Left lung (tissue), 10 donors: Measurements from ENCODE around the gene SYNDIG1. TPM values are rescaled to one million over a fixed set of nuclear protein-coding genes. Genes with fewer than 3 reads are reported as not detected.

Experiments used
- ATAC-seq: fragments of 200-7000 bp; cut with Tn5 transposase; one replicate; pipeline ENCODE4 v1.9.1; 2020; ENCODE audit warnings: moderate library complexity
- DNase-seq, 4 donors: peaks; one replicate each; pipeline ENCODE4 v3.0.0-alpha.2; 2013 to 2020
- H3K27ac ChIP-seq, 2 donors: fragments of 200-600 bp; sonication (generic) in 1 of 2; one replicate each; pipeline versions ENCODE4 v1.5.0 to v1.8.0; 2020 to 2021
- H3K27me3 ChIP-seq, 2 donors: fragments of 200-600 bp; sonication (generic) in 1 of 2; one replicate each; pipeline versions ENCODE4 v1.5.0 to v1.8.0; 2020 to 2021
- H3K36me3 ChIP-seq, 2 donors: fragments of 200-600 bp; sonication (generic) in 1 of 2; one replicate each; pipeline versions ENCODE4 v1.5.0 to v1.8.0; 2020 to 2021
- H3K4me1 ChIP-seq, 2 donors: fragments of 200-600 bp; one replicate each; pipeline ENCODE4 v1.8.0; 2021
- H3K4me3 ChIP-seq, 2 donors: fragments of 200-600 bp; sonication (generic) in 1 of 2; one replicate each; pipeline versions ENCODE4 v1.5.0 to v1.8.0; 2020 to 2021; ENCODE audit warnings: mild to moderate bottlenecking in 1 of 2
- H3K9me3 ChIP-seq, 2 donors: fragments of 200-600 bp; sonication (generic) in 1 of 2; one replicate each; pipeline versions ENCODE4 v1.5.0 to v1.8.0; 2020 to 2021
- intact Hi-C, 2 donors: fragments of 100-400 bp; cut with DNase I; formaldehyde crosslinking; loops; one replicate each; pipeline versions ENCODE4 v1.11.2 to v1.14.2; 2022
- polyA plus RNA-seq, 6 donors: library from polyadenylated mRNA; unstranded; fragments of 120-200 nt; gene quantifications; one replicate each; pipeline ENCODE4 v1.2.1, GENCODE V29; 2013; ENCODE audit not compliant: insufficient read length in 6 of 6
- total RNA-seq, 2 donors: library from RNA; stranded (reverse); fragmentation: NEBNext Ultra II Directional; extraction: Animal tissue kit (Norgen Biotek cat#: 25700); gene quantifications; one replicate each; pipeline ENCODE4 v1.2.1, GENCODE V29; 2021
- TF ChIP-seq, protein P1 (sequence below), 2 donors: fragments of 200-600 bp; sonication (generic) in 1 of 2; IDR thresholded peaks; one replicate each; pipeline versions ENCODE4 v1.5.0 to v1.8.0; 2021; ENCODE audit warnings: antibody characterized with exemption in 2 of 2
- donor health status: DM: no; HTN: yes; CAD: no.
- donor health status: DM: no; HTN: no; CAD: no.

Gene SYNDIG1
- total and polyA plus RNA-seq, 8 donors: 1.3 to 7.8 (median 5.4) TPM

DNA sequence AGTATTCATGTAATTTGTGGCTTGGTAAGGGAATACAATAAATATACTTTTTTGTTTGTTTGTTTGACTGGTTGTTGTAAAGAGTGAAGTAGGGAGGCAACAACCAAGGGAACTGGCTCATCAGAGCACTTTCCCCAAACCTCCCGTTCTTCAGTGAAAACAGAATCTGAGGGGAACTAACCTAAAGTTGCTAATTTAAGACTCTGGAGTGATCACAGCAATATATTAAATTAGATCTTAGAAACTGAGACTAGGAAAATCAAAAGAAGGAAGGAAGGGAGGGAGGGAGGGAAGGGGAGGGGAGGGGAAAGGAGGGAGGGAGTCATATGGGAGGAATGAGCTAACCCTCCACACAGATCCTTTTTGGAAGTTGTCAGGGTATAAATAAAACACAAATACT, 144.9 kb downstream of the SYNDIG1 start:
- peaks cover 0 to 36% of the 10 kb centered on the region in 2 donors for H3K27me3 ChIP-seq
- TF ChIP-seq, protein P1, sequence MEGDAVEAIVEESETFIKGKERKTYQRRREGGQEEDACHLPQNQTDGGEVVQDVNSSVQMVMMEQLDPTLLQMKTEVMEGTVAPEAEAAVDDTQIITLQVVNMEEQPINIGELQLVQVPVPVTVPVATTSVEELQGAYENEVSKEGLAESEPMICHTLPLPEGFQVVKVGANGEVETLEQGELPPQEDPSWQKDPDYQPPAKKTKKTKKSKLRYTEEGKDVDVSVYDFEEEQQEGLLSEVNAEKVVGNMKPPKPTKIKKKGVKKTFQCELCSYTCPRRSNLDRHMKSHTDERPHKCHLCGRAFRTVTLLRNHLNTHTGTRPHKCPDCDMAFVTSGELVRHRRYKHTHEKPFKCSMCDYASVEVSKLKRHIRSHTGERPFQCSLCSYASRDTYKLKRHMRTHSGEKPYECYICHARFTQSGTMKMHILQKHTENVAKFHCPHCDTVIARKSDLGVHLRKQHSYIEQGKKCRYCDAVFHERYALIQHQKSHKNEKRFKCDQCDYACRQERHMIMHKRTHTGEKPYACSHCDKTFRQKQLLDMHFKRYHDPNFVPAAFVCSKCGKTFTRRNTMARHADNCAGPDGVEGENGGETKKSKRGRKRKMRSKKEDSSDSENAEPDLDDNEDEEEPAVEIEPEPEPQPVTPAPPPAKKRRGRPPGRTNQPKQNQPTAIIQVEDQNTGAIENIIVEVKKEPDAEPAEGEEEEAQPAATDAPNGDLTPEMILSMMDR (IDR thresholded peaks at IDR 0.05): no peak
- H3K27ac ChIP-seq: no peak overlapping the region
- no peak overlapping the region for H3K4me3 ChIP-seq
- DNase-seq (no peak), ATAC-seq (no peak)
- no peaks in the 10 kb centered on the region for H3K36me3 ChIP-seq
- no peaks in the 10 kb centered on the region for H3K9me3 ChIP-seq
- intact Hi-C loops: no loop called here
- H3K4me1 ChIP-seq: no peaks in the 10 kb centered on the region

GRCh38 chr20:24615353-24615752, 145.9 kb downstream of the SYNDIG1 start:
- Histone ChIP-seq H3K27me3 (peaks cover 0 to 36% of the 10 kb centered on the region in 2 donors), H3K36me3 (no peaks in the 10 kb centered on the region), H3K4me3 (no peak overlapping the region), H3K4me1 (no peaks in the 10 kb centered on the region), H3K27ac (no peak overlapping the region), H3K9me3 (no peaks in the 10 kb centered on the region)
- DNase-seq (no peak), ATAC-seq (no peak)
- TF ChIP-seq, protein P1 (IDR thresholded peaks at IDR 0.05): no peak
- intact Hi-C loops: no loop called here

GRCh38 chr20:24616258-24617079, 147.0 kb downstream of the SYNDIG1 start:
- intact Hi-C loops: no loop called here
- Histone ChIP-seq H3K4me3 (no peak overlapping the region), H3K27ac (no peak overlapping the region), H3K4me1 (no peaks in the 10 kb centered on the region), H3K27me3 (peaks cover 0 to 36% of the 10 kb centered on the region in 2 donors), H3K36me3 (no peaks in the 10 kb centered on the region), H3K9me3 (no peaks in the 10 kb centered on the region)
- ATAC-seq: no peak
- TF ChIP-seq, protein P1 (IDR thresholded peaks at IDR 0.05): no peak
- DNase-seq: no peak

- DNase-seq: no peak
- H3K4me3 ChIP-seq: no peak overlapping the region
- no peaks in the 10 kb centered on the region for H3K4me1 ChIP-seq
- peaks cover 0 to 36% of the 10 kb centered on the region in 2 donors for H3K27me3 ChIP-seq
- intact Hi-C loops: no loop called here
- ATAC-seq: no peak
- H3K27ac ChIP-seq: no peak overlapping the region
- H3K36me3 ChIP-seq: no peaks in the 10 kb centered on the region
- TF ChIP-seq, protein P1 (IDR thresholded peaks at IDR 0.05): no peak
- H3K9me3 ChIP-seq: no peaks in the 10 kb centered on the region
These were observed 147.6 kb downstream of the SYNDIG1 start for GRCh38 chr20:24617080-24617432.

DNA sequence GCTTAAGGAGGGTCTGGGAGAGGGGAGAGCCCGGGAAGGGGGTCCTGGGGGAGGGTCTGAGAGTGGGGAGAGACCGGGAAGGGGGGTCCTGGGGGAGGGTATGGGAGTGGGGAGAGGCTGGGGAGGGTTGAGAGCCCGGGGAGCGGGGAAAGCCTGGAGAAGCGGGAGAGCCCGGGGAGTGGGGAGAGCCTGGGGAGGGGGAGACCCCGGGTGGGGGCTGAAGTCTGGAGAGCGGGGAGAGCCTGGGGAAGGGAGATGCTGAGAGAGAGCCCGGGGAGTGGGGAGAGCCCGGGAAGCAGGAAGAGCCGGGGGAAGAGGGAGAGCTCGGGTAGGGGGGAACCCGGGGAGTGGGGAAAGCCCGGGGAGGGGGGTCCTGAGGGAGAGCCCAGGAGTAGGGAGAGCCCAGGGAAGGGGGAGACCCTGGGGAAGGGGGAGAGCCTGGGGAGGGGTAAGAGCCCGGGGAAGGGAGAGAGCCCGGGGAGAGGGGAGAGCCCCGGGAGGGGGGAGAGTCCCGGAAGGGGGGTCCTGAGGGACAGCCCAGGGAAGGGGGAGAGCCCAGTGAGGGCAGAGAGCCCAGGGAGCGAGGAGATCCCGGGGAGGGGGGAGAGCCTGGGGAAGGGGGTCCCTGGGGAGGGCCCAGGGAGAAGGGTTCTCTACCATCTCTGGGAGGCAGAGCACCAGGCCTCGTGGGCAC, 148.5 kb downstream of the SYNDIG1 start:
- Histone ChIP-seq H3K27me3 (peaks cover 0 to 38% of the 10 kb centered on the region in 2 donors), H3K4me3 (no peak overlapping the region), H3K36me3 (no peaks in the 10 kb centered on the region), H3K9me3 (no peaks in the 10 kb centered on the region), H3K27ac (no peak overlapping the region), H3K4me1 (no peaks in the 10 kb centered on the region)
- no peak for ATAC-seq
- intact Hi-C loops: no loop called here
- TF ChIP-seq, protein P1 (IDR thresholded peaks at IDR 0.05): no peak
- no peak for DNase-seq
